Progenitor cell of endocrine pancreas (in vitro differentiated cells): ENCODE data around the gene CYSLTR2. TPM values are rescaled to one million over a fixed set of nuclear protein-coding genes. Genes with fewer than 3 reads are reported as not detected.

Experiments used
- DNase-seq: peaks from one replicate; pipeline ENCODE4 v3.0.0; 2021; ENCODE audit warnings: low spot score; ENCODE audit not compliant: unreplicated experiment
- H3K27ac Mint-ChIP-seq: 2 replicates; pipeline ENCODE4 v1.8.0; 2021; ENCODE audit warnings: mild to moderate bottlenecking, moderate library complexity, mixed read lengths
- H3K27me3 Mint-ChIP-seq: 2 replicates; pipeline ENCODE4 v1.8.0; 2021; ENCODE audit warnings: mixed read lengths
- H3K36me3 Mint-ChIP-seq: 2 replicates; pipeline ENCODE4 v1.8.0; 2022; ENCODE audit warnings: mixed read lengths; ENCODE audit not compliant: insufficient read depth
- H3K4me1 Mint-ChIP-seq: 2 replicates; pipeline ENCODE4 v1.8.0; 2021; ENCODE audit warnings: low read depth, mixed read lengths
- H3K4me3 Mint-ChIP-seq: 2 replicates; pipeline ENCODE4 v1.8.0; 2021; ENCODE audit warnings: low read depth, mild to moderate bottlenecking, moderate library complexity, mixed read lengths
- H3K9me3 Mint-ChIP-seq: 2 replicates; pipeline ENCODE4 v1.8.0; 2021; ENCODE audit warnings: low read depth, mixed read lengths
- CTCF ChIP-seq: fragments of 200-600 bp; sonication (generic); IDR thresholded peaks from one replicate; pipeline ENCODE4 v1.5.0; 2021; ENCODE audit warnings: antibody characterized with exemption, mild to moderate bottlenecking; ENCODE audit not compliant: unreplicated experiment
- total RNA-seq: library from RNA; stranded (reverse); gene quantifications from 2 replicates; pipeline ENCODE4 v1.2.1, GENCODE V29; 2021

CYSLTR2 gene
- total RNA-seq, 1 donor from 2014 or later = 0.17 TPM

- Mint-ChIP-seq H3K36me3 (peaks cover 7% of the 10 kb centered on the region), H3K9me3 (peaks cover 30% of the 10 kb centered on the region), H3K27me3 (no peaks in the 10 kb centered on the region), H3K4me3 (no peak overlapping the region), H3K4me1 (no peaks in the 10 kb centered on the region), H3K27ac (no peak overlapping the region)
- no peak for TF ChIP-seq CTCF
- DNase-seq = no peak
These were observed 58.4 kb downstream of the CYSLTR2 start for GRCh38 chr13:48712141-48712540.

GRCh38 chr13:48715977-48716376, 62.2 kb downstream of the CYSLTR2 start:
- no peak for TF ChIP-seq CTCF
- no peak for DNase-seq
- no peak overlapping the region for H3K4me3 Mint-ChIP-seq

GRCh38 chr13:48720621-48721020, 66.9 kb downstream of the CYSLTR2 start:
- Mint-ChIP-seq H3K4me3 (no peak overlapping the region), H3K36me3 (peaks cover 6% of the 10 kb centered on the region), H3K4me1 (no peaks in the 10 kb centered on the region), H3K27me3 (no peaks in the 10 kb centered on the region), H3K9me3 (peaks cover 25% of the 10 kb centered on the region), H3K27ac (no peak overlapping the region)
- no peak for TF ChIP-seq CTCF
- no peak for DNase-seq

More at GRCh38 chr13:48715977-48716376, 62.2 kb downstream of the CYSLTR2 start:
- no peak overlapping the region for H3K27ac Mint-ChIP-seq
- H3K4me1 Mint-ChIP-seq = no peaks in the 10 kb centered on the region
- H3K27me3 Mint-ChIP-seq = no peaks in the 10 kb centered on the region
- peaks cover 36% of the 10 kb centered on the region for H3K9me3 Mint-ChIP-seq
- peaks cover 11% of the 10 kb centered on the region for H3K36me3 Mint-ChIP-seq

GRCh38 chr13:48723168-48723567, 69.4 kb downstream of the CYSLTR2 start:
- H3K27me3 Mint-ChIP-seq = no peaks in the 10 kb centered on the region
- no peak overlapping the region for H3K27ac Mint-ChIP-seq
- no peaks in the 10 kb centered on the region for H3K4me1 Mint-ChIP-seq
- no peak for TF ChIP-seq CTCF
- no peak overlapping the region for H3K4me3 Mint-ChIP-seq
- H3K9me3 Mint-ChIP-seq = peaks cover 11% of the 10 kb centered on the region
- no peak for DNase-seq
- H3K36me3 Mint-ChIP-seq = peaks cover under 1% of the 10 kb centered on the region

GRCh38 chr13:48725271-48725670, 71.5 kb downstream of the CYSLTR2 start:
- Mint-ChIP-seq H3K36me3 (no peaks in the 10 kb centered on the region), H3K4me1 (no peaks in the 10 kb centered on the region), H3K4me3 (no peak overlapping the region), H3K27me3 (no peaks in the 10 kb centered on the region), H3K9me3 (peaks cover 4% of the 10 kb centered on the region), H3K27ac (no peak overlapping the region)
- no peak for TF ChIP-seq CTCF
- DNase-seq = no peak
